ENCODE measurements around the gene RGS7BP.
A peak's percentile ranks its signal among the peaks of the same experiment; 100 is the strongest.

The RGS7BP gene

DNA sequence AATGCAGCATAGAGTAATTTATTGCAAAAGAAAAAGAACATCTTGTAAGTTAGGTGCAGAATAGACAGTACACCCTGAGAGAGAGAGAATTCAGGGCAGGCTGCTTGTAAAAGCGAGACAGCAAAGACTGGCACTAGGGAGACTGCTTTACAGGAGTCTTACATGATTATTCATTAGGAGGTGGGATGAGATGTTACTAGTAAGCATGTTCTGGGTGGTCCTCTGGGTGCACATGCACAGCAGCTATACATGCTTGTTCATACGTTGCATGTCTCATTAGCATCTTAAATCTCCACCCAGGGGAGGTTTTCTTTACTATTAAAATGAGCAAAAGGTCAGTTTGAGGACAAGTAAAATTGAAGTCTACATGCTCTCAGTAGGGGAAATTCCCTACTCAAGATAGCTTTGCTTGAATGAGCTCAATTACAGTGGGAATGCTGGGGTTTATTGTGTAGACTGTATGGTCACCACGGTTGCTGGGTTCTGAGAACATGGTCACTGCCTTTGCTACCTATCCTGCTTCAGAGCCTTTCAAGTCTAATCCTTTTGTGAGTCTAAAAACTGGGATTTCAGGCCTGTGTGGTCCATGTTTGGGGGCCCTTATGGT lies 60.6 kb downstream of the RGS7BP start:
- DNase-seq: no peak

DNA sequence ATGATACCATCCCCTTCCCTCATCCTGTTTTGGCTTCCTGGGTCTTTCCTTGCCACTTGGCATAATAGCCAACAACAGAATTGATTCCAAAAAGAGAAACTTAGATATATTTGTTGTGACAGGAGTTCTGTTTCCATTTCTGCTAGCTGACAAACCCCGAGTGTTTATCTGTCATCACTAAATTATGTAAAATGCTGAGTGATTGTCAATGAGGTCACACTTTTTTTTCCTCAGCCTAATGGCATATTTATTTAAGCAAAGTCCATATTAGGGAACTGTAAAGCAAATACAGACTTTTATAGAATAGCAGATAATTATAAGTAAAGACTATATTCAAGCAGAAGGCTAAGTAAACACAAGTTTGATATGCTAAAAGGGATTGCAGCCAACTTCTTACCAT lies 64.0 kb downstream of the RGS7BP start:
- no peak for DNase-seq

DNA sequence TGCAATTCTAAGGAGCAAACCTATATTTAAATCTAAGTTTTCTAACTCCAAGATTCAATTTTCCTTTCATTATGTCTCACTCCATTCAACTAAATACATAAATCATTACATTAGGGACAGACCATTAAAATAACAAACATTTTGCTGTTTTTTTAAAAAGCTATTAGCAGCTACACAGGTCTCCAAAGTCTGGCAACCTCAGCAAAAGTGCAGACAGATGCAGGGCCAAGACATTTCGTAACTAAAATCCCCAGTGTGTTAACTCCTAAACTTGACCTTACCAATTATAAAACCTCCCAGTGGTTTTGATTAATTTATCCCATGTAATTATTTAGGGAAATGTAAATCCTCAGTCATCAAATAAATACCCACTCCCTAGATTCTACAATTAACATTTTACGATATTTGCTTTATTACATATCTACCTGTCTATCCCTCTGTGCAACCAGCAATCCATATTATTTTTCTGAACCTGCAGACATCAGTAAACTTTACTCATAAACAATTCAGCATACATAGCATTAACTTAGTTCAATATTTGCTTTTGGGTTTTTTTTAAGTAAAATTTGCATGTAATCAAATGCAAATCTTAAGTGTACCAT lies 64.7 kb downstream of the RGS7BP start:
- DNase-seq: no peak

DNA sequence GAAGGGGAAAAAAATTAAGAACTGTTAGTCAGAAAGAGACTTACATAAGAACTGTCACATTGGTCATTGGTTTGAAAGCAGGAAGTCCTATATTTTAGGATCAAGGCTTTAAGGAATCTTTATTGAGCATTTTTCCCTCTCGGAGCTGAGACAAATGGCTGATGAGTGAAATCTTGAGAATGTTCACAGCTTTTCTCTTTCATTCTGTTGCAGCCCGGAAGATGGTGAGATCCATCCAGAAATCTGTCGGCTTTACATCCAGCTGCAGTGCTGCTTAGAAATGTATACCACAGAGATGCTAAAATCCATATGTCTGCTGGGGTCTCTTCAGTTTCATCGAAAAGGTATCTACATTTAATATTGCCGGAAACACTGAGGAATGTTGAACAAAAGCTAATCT lies 69.7 kb downstream of the RGS7BP start:
- no peak for DNase-seq

DNA sequence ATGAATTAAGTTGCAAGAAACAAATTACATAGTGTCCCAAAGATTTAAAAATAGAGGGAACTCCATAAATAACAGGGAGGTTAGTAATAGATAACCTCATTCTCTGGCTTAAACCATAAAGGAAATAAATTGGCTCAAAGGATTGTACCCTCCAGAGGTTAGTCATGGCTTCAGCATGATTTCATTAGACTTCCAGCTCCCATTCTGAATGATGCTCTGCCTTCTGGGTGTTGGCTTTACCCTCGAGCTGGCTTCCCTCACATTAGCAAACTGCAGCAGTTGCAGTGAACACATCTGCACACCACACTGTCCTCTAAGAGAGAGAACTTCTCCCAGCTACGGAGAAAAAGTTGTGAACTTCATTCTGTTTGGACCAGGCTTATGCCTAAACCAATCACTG lies 70.4 kb downstream of the RGS7BP start:
- no peak for DNase-seq

DNA sequence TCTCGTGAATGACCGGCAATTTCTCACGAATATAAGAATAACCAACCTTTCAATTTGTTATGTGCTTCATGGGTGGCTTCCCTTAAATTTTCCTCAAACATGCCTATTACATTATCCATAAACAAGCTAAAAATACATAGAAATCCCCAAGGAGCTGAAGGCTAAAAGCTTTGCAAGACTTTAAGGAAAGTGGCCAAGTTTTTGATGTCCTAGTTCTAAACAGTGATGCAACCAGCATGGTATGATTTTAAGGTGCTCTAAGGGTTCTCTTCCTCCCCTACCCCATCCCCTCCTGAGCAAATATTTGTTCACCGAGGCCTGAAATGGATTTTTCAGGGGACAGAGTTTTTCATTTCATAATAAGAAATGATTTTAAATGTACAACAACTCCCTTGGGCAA lies 79.8 kb downstream of the RGS7BP start:
- no peak for DNase-seq

DNA sequence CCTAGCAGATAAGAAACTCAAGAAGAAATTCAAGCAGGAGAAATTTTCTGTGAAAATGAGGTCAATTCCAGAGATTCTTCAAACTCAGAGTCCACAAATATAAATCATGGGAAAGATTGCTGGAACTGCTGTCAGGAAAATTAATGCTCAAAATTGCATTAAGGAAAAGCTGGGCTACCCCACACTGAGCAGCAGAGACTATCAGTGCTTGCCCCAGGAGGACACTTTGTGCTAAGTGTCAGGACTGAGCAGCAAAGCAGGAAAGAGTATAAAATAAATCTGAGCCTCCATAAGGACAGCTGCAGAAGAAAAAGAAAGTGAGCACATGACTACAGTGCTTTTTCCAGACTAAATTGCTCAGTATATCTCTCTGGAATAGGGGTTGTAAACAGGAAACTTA lies 81.6 kb downstream of the RGS7BP start:
- DNase-seq: no peak

DNA sequence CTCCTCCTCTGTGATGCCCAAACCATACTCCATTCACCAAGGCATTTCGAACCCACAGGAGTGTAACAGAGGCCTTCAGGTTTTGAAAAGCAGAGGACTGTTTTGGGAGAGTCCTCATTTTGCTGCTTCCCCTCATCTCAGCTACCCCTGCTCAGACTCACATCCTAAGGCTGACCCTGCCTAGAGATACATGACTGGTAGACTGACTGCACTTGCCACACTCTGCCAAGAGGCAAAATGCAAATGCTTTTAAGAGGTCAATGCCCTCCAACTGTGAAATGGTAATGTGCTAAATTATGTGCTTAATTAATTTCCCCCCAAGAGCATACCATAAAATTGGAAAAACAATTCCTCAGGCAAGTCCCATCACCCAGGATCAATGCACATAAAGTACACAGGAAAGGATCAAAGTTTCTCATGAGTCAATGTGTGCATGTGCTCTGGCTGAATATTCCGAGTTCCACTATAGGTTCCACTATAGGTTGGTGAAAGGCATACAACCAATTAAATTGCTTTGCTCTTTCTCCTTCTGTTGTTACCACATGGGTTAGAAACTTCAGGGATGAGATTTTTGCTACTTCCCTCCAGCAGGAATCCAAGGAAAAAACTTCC lies 87.0 kb downstream of the RGS7BP start:
- no peak for DNase-seq

DNA sequence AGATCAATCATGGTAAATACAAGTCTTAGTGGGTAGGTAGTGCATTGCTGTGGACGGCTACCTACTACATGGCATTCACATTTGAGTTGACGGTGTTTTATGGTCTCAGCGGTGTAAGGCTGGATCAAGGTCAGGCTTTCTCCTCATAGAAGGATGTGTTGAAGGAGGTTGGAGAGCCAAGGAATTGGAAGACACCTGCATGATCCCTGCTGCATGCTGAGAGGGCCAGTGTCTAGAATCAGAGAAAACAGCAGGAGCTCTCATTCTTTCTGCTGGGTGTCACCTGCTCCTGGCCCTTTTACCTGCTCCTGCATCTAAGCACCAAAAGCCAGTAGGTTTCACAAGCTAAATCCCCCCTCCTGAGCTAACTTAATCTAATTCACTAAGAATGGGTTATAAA lies 88.2 kb downstream of the RGS7BP start:
- DNase-seq: no peak

DNA sequence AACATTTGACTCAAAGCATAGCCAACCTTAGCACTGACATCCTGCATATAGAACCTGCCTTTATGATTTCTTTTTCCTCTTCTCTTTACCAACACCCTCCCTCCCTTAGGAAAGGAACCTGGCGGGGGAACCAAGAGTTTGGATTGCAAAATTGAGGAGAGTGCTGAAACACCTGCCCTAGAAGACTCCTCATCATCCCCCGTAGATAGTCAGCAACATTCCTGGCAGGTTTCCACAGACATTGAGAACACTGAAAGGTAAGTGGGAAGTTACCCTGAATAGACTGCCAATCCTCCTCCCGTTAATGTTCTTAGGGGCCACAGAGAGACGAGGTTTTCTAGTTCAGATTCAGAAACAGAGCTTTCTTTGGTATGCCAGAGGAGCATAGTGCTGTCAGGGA lies 88.8 kb downstream of the RGS7BP start:
- DNase-seq: no peak

DNA sequence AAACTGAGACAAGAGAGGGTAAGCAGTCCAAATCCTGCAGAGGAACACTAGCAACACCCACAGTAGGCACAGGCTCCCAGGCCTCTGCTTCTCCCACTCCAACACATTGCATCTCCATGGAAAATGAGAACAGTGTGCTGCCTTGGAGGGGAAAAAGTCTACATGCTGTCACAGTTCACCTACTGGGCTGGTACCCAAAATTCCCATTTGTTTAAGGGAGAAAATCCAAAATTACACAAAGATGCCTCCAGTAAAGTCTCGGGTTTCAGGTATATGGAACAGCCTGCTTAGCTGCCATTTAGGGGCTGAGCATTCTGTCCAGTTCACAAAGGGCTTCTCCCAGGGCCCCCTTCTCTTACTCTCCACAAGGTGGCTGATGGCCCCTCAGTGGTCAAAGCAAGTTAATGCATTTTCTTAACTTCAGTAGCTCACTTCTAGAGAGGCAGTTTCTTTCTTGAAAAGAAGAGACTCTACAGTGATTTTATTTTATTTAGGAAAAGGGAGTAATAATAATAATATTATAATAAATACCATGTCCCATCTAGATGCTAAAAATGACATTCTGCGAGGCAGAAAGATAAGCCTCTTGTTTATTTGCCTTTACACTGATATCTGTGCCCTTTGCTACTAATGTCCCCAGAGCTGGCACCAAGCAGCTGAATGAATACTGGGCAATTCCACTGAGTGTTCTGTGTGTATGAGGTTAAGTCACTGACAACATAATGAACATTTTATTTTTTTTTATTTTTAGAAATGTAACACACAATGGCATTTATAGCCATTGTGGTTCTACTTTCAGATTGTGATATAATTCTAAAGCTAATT lies 89.4 kb downstream of the RGS7BP start:
- no peak for DNase-seq

DNA sequence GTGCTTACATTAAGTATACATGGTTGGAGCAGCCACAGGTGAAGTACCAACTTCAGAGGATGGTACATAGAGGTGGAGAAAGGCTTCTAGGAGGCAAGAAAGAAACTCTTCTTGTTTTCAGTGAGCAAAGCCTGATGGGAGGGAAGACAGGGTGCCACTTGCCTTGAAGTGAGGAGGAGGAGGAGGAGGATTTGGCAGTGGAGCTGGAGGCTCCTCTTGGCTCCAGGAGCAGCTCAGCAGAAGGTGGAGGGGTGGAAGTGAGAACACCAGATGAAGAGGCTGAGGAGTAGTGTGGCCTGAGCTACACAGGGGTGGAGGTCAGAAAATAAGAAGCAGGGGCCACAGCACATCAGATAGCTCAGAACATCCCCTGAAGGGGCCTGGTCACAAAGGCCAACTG lies 93.4 kb downstream of the RGS7BP start:
- no peak for DNase-seq

DNA sequence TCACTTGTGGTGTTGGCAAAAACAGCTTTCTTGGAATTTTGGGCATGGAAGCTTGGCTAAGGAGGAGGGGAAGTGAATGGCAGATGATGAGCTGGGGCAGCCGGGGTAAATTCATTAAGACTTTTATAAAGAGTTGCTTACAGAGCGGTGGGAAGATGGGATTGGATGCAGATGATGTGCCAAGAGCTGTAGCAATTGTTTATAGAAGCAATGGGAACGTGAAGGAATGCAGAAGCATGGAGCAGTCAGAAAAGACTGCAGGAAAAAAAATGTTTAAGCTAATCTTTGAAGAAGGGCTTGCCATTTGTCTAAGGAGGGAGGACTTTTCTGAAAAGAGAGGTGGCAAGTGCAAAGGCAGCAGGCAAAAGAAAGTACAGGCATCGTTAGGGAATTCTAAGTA lies 97.9 kb downstream of the RGS7BP start:
- peak; percentile 2 for DNase-seq

DNA sequence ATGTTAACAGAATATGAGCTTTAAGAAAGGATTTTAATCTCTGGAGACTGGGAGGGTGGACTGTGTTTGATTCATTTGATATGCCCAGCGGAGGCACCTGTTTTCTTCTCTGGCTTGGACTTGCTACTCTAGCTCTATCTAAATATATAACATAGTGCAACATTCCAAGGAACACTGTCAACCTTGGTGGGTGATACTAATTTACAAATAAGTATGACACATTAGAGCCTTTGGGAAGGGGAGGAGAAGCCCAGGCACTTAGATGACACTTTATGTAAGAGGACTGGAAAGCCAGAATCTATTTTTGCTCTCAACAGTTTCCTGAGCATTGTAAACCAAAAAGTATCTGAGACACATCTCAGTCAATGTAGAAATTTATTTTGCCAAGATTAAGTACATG lies 101.1 kb downstream of the RGS7BP start:
- no peak for DNase-seq

DNA sequence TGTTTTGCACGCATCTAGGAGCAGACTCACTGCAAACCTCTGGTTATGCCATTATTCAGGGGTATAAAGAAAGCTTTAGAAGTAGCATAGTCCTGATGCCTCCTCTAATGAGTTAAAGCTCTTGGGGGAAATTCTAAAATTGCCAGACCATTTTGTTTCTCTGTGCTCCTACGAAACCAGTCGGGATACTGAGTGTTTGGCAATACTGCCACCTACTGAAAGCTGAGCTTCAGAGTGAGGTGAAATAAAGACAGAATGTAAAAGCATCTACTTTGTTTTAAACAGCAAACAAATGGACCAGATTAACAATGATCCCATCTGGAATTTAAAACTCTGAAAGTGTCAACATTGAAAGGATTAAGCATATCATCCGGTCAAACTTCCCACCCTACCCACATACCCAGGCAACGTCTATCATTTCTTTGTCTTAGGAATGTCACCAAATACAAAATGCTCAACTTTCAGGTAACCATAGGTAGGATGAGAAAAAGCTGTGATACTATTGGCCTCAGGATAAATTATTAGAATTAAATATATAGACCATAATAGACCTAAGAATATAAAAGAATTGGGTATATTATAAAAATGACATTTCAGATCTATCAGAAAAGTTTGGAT lies 106.6 kb downstream of the RGS7BP start:
- DNase-seq: peak; percentile 52

DNA sequence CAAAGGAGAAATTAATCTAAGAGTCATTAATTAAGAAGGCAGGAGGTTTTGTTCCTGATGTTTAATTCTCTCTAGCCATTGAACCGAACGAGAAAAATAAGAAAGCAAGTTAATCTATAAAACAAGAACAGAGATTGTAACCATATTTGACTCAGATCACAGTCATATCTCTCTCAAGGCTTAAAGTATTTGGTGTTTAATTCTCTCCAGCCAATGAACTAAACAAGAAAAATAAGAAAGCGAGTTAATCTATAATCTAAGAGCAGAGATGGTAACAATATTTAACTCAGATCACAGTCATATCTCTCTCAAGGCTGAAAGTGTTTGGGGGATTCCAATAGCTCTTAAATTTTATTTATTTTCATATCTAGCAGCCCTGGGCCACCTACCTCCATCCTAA lies 110.1 kb downstream of the RGS7BP start:
- no peak for DNase-seq

DNA sequence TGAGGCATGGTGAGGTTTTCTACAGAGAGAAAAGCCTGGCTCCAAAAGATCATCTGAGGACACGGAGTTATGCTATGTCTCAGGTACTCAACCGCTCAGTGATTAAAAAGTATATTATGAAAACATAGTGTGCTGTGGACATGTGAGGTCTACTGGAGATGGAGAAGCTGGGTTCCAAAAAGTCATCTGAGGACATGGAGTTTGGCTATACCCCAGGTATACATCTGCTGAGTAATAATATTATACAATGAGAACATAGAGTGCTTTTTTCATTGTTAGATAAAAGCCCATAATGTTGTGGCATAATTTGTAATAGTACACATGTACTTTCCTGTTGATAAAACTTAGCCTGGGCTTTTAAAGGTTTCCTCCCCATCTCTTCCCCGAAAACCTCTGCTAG lies 113.8 kb downstream of the RGS7BP start:
- DNase-seq: no peak

DNA sequence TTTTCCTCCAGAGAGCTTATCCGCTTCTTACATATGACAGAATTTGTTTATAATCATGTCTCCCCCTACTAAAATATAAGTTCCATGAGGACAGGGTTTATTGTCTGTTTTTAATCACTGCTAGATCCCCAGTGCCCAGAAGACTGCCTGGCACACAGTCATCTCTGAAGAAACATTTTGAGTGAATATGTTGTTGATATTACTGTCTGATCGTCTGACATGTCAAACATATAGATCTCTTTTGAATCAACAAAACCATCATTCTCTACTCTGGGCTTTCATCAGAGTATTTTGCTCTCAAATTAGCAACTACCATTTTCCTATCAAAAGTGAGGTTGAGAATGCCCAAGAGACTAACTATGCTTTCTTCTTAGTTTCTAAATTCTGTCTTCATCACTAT lies 117.2 kb downstream of the RGS7BP start:
- DNase-seq: no peak

DNA sequence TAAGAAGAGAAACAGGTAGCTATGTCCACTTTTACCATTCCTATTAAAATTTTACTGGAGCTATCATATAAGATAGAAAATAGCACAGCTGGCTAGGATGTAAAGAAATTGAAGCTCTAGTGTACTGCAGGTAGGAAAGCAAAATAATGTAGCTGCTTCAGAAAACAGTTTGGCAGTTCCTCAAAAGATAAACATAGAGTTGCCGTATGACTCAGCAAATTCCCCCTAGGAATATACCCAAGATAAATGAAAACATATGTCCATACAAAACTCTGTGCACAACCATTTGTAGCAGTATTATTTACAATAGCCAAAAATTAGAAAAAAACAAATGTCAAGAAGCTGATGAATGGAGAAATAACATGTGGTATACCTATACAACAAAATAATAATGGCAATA lies 119.9 kb downstream of the RGS7BP start:
- DNase-seq: peak; percentile 48

DNA sequence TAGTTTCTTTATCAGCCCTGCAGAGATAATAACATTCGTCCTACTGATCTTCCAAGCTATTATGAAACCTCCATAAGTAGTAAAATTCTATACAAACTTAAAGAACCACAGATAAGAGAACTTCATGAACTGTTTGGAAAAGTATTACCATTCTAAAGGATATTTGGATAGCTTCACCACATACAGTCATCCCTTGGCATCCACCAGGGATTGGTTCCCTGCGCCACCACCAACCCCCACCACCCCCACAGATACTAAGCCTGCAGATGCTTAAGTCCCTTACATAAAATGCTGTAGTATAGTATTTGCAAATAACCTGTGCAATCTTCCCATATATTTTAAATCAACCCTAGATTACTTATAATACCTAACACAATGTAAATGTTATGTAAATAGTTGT lies 123.1 kb downstream of the RGS7BP start:
- no peak for DNase-seq

DNA sequence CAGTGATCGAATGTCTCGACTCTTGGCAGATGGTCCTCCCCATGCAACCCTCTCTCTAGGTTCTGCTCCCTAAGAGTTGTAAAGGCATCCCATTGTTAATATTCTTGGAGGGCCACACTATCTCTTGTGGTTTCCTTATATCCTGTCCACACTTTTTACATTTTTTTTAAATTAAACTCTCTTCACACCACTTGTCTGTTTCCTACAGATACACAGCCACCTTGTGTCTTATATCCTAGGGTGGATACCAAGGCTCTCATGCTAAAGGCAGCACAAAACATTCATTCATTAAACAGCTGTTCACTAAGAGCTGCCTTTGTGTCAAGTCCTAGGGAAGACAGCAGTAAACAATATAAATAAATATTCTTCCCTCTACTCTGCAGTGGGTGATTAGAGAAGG lies 124.0 kb downstream of the RGS7BP start:
- DNase-seq: no peak

DNA sequence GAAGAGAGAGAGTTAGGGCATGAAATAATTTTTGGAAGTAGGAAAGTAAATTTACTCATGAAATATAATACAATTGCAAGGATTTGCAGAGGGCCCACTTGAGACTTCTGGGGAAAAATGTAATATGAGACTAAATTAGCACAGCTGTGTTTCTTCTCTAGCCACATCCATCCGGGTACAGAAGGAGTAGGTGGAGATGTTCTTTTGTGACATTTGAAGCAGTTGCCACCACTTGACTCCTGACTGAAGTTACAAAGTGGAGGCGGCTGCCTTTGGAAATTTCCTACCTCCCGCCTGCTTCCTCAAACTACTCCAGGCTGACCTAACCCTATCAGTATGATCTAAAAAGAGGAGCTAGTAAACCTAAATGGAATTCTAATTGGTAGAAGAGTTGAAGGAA lies 126.4 kb downstream of the RGS7BP start:
- DNase-seq: no peak

DNA sequence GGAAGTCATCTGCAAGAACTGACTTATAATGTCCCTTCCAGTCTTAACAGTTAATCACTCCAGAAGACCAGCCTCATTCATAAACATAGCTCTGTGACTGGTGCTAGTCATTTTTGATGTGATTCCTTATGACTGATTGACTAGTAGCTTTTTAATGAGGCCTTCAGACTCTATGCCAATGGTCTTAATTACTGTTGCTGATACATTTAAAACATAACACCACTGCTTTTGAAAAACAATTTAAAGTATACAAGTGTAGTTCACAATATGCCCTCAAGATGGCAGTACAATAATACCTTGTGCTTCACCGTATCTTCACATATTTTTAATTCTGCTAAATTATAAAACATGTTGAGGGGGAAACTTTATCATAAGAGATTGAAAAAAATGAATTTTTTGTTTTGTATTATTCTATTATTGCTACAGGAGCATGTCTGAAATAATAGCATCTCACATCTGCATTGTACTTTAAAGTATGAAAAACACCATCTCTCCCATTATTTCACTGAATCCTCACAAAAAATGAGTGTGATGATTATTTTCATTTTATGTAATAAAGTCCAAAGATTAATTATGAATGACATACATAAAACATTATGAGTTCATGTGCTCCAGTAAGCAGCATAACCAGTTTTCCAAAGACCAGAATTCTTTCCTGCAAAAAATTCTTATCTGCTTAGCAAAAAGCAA lies 129.3 kb downstream of the RGS7BP start:
- DNase-seq: peak; percentile 35
